Measurements from ENCODE around the gene MEIOB. TPM values are rescaled to one million over a fixed set of nuclear protein-coding genes. Genes with fewer than 3 reads are reported as not detected.

Gene MEIOB
- total and polyA plus RNA-seq, 8 donors = 0.26 to 0.44 TPM; not detected in 6

DNA sequence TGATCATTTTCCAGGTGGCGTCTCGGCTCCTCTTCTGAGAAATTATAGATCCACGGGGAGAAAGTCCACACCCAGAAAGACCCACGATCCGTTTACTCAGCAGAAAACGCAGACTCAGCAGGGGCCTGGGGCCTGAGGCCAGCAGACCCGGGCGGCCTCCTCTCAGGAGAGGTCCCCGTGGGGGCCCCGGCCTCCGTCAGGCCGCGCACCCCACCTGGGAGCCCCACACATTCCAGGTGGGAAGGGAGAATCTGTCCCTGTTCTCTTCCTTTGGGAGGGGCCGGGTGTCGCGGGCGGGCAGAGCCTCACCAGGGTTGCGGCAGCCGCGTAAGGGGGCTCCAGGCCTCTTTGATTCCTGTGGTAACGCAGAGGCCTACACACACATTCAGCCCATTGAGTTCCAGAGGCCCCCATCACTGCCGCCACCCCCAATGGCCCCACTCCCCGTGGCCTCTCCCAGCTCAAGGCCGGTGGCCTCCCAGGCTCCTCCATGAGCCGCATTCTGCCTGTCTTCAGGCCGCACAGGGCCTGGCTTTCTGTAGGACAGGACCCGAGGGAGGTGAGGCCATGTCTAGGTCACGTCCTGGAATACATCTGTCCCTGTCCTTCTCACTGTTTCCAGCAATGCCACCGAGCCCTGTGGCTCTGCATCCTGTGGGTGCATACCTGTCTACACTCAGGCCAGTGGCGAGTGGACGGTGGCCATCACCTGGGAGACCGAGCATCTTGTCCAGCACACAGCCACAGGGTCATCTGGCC lies 76.9 kb downstream of the MEIOB start:
- H3K36me3 ChIP-seq = no peaks in the 10 kb centered on the region
- intact Hi-C loops (cut with DNase I) = no loop called here
- no peak for ATAC-seq
- no peaks in the 10 kb centered on the region for H3K27me3 ChIP-seq
- no peak for FAIRE-seq
- TF ChIP-seq, protein P1, sequence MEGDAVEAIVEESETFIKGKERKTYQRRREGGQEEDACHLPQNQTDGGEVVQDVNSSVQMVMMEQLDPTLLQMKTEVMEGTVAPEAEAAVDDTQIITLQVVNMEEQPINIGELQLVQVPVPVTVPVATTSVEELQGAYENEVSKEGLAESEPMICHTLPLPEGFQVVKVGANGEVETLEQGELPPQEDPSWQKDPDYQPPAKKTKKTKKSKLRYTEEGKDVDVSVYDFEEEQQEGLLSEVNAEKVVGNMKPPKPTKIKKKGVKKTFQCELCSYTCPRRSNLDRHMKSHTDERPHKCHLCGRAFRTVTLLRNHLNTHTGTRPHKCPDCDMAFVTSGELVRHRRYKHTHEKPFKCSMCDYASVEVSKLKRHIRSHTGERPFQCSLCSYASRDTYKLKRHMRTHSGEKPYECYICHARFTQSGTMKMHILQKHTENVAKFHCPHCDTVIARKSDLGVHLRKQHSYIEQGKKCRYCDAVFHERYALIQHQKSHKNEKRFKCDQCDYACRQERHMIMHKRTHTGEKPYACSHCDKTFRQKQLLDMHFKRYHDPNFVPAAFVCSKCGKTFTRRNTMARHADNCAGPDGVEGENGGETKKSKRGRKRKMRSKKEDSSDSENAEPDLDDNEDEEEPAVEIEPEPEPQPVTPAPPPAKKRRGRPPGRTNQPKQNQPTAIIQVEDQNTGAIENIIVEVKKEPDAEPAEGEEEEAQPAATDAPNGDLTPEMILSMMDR (IDR thresholded peaks at IDR 0.05) = no peak
- peak in 1 of 6 donors; percentile 66 for DNase-seq
- H3K4me3 ChIP-seq = peak overlapping the region in 2 of 4 donors; percentile 26 to 45
- H3K27ac ChIP-seq = peak overlapping the region; percentile 53 to 78 (median 66)
- H3K4me1 ChIP-seq = peaks cover 9 to 17% (median 16%) of the 10 kb centered on the region in 3 donors
- WGBS, 2 donors = 58 to 67% methylated on average over 29 to 32 of the region's 32 CpGs
- no peaks in the 10 kb centered on the region for H3K9me3 ChIP-seq

DNA sequence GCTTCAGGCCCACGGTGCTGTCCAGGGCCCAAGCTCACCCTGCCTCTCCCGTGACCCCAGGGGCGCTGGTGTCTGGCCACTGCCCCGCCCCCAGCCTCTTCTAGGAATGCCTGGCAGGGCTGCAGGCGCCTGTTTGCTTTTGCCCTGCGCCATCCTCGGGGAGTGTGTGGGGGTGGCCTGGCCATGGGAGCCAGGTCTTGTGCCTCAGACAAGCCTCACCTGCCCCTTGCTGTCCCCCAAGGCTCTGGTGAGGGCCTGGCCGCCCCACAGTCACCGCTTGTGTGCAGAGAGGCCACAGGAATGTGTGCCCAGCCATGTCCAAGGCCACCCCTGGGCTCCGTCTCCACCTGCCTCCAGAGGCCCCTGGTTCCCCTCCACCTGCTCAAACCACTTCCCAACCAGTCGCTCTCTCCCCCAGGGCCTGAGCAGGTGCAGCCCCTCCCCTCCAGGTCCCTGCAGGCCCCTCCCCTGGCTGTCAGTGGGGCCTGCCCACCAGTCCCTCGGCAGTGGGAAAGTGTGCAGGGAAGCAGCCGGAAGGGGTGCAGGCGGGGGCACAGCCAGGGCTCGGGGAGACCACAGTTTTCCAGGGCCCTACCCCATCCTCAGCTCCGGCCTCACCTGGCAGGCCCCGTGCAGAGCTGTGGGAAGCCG lies 77.6 kb downstream of the MEIOB start:
- FAIRE-seq = no peak
- 15 to 32% methylated on average over 10 to 18 of the region's 18 CpGs for whole genome bisulfite sequencing, 2 donors
- TF ChIP-seq, protein P1 (IDR thresholded peaks at IDR 0.05) = no peak
- Histone ChIP-seq H3K4me3 (peak overlapping the region in 2 of 4 donors; percentile 26 to 45), H3K9me3 (no peaks in the 10 kb centered on the region), H3K4me1 (peaks cover 9 to 17% (median 16%) of the 10 kb centered on the region in 3 donors), H3K27me3 (no peaks in the 10 kb centered on the region), H3K36me3 (no peaks in the 10 kb centered on the region), H3K27ac (peak overlapping the region; percentile 53 to 78 (median 66))
- ATAC-seq = peak; percentile 51 to 76 (median 72)
- intact Hi-C loops (cut with DNase I) = no loop called here
- DNase-seq = peak; percentile 33 to 87 (median 62)

DNA sequence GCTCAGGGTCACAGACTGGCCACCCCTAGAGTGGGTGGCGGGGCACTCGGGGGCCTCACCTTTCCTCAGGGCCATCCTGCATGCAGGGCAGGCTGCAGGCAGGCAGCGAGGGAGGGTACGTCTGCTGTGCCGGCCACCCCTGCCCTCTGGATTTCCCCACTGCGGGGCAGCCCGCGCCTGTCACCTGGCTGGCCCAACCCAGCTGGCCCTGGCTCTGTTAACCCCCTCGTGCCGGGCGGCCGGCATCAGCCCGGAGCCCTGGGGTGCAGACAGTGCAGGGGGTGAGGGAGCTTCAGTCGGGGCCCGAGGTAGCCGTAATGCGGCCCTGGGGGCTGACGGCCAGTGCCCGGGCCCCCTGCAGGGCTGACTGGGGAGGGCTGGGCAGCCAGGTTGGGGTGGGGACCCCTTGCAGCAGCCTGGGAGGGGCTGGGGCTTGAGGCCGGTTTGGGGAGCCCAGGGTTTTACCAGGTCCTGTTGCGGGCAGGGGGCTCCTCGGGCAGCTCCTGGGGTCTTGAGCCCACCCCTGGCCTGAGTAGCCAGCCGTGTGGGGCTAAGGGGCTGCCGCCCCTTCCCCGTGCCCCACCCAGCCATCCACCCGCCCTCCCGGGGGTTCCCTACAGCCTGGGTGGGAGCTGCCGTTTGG lies 78.3 kb downstream of the MEIOB start, which contains the start of gene IGFALS:
Gene IGFALS (minus strand): TSS at position 128 of the 643 bp plus-strand sequence. CDS start 53 bp downstream, at position 75.
- peak within 1 kb of the TSS in 2 of 4 donors; percentile 26 to 45 for H3K4me3 ChIP-seq

DNA sequence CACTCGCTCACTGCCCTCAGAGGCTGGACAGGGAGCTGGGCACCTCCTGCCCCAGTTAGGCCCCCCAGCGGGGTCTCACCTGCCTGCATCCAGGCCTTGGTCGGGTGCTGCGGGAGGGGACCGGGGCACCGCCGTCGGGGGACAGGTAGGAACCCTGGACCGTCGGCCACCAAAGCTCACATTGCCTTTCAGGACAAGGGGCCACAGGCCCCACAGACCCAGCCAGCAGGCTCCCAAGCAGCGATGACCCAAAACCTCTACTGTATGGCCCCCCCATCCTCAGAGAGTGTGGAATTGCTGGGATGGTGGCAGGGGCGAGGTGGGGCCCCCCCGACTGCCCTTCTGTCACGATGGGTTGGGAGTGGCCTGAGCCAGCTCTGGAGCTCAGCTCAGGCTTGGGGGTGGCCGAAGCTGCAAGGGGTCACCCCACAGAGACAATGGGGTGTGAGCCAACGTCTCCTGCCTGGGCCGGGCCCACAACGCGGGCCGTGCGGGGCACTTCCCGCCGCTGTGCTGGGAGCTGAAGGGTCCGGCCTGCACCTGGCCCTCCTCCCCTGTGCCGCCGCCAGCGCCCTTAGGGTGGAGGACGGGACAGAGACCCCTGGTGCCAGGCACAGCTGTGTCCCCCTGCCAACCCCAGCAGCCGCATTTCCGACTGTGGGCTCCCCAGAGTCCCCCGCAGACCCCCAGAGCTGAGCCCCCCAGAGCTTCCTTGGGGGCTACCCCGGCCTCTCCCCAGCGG lies 79.0 kb downstream of the MEIOB start:
- TF ChIP-seq, protein P1 (IDR thresholded peaks at IDR 0.05) = no peak
- DNase-seq (peak in 2 of 6 donors; percentile 44 to 80), FAIRE-seq (no peak), ATAC-seq (peak in 1 of 4 donors; percentile 10)
- Histone ChIP-seq H3K27ac (peak overlapping the region; percentile 53 to 78 (median 66)), H3K36me3 (no peaks in the 10 kb centered on the region), H3K9me3 (no peaks in the 10 kb centered on the region), H3K4me3 (peak overlapping the region in 2 of 4 donors; percentile 26 to 45), H3K4me1 (peaks cover 9 to 17% (median 16%) of the 10 kb centered on the region in 3 donors), H3K27me3 (no peaks in the 10 kb centered on the region)
- intact Hi-C loops (cut with DNase I) = no loop called here
- WGBS, 2 donors = 64 to 70% methylated on average over 26 to 33 of the region's 33 CpGs

More for the DNA sequence above, 78.3 kb downstream of the MEIOB start, which contains the start of gene IGFALS:
- Histone ChIP-seq H3K9me3 (no peaks in the 10 kb centered on the region), H3K4me1 (peaks cover 9 to 17% (median 16%) of the 10 kb centered on the region in 3 donors), H3K27me3 (no peaks in the 10 kb centered on the region), H3K27ac (peak within 1 kb of the TSS; percentile 53 to 78 (median 66)), H3K36me3 (no peaks in the 10 kb centered on the region)
- intact Hi-C loops (cut with DNase I) = no loop called here
- DNase-seq (peak; percentile 36 to 90 (median 60)), FAIRE-seq (no peak), ATAC-seq (peak; percentile 66 to 84 (median 80))
- TF ChIP-seq, protein P1 (IDR thresholded peaks at IDR 0.05) = no peak
- WGBS, 2 donors = 11 to 14% methylated on average over 25 to 28 of the region's 28 CpGs

All from pancreas (tissue), 10 donors.